GM12873 (cell line): ENCODE data around the gene ANTXR1.

Source experiments
- TF ChIP-seq, protein P1 (sequence below): IDR thresholded peaks from 2 replicates; pipeline ENCODE4 v1.5.1; 2012; ENCODE audit warnings: low read depth, mild to moderate bottlenecking, moderate library complexity, low read length, control low read depth; ENCODE audit not compliant: insufficient read depth; ENCODE audit errors: missing control alignments

The ANTXR1 gene

DNA sequence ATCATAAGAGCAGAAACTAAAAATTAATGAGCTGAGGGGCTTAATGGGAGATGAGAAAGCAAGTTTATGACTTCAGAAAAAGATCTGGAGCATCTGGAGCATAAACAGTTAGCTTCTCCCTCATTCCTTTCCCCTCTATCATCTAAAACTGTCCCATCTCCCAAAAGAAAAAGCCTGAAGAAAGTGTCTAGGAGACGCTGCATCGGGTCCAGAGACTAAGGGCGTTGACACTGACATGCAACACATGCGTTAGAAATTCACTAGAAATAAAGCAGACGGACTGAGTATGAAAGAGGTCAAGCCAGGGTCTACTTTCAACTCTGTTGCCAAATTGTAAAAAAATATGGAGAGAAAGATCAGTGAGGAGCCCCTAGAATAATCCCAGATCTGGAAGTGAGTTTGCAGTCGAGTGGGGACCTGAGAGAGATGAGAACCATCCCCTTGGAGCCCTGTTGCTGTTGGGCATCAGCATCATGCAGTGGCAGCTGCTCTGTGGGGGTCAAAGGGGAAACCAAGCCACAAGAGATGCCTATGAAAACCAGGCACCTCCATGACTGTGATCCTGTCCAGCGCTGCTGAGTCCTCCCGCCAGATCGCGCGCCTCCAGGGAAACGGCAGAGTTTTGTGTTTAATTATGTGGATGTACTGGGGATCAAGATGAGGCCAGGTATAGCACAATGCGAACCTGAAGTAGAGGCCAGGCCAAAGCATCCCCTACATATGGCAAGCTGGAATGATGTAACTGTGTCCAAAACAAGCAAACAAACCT, 13.9 kb downstream of the ANTXR1 start:
- TF ChIP-seq, protein P1, sequence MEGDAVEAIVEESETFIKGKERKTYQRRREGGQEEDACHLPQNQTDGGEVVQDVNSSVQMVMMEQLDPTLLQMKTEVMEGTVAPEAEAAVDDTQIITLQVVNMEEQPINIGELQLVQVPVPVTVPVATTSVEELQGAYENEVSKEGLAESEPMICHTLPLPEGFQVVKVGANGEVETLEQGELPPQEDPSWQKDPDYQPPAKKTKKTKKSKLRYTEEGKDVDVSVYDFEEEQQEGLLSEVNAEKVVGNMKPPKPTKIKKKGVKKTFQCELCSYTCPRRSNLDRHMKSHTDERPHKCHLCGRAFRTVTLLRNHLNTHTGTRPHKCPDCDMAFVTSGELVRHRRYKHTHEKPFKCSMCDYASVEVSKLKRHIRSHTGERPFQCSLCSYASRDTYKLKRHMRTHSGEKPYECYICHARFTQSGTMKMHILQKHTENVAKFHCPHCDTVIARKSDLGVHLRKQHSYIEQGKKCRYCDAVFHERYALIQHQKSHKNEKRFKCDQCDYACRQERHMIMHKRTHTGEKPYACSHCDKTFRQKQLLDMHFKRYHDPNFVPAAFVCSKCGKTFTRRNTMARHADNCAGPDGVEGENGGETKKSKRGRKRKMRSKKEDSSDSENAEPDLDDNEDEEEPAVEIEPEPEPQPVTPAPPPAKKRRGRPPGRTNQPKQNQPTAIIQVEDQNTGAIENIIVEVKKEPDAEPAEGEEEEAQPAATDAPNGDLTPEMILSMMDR: no peak

DNA sequence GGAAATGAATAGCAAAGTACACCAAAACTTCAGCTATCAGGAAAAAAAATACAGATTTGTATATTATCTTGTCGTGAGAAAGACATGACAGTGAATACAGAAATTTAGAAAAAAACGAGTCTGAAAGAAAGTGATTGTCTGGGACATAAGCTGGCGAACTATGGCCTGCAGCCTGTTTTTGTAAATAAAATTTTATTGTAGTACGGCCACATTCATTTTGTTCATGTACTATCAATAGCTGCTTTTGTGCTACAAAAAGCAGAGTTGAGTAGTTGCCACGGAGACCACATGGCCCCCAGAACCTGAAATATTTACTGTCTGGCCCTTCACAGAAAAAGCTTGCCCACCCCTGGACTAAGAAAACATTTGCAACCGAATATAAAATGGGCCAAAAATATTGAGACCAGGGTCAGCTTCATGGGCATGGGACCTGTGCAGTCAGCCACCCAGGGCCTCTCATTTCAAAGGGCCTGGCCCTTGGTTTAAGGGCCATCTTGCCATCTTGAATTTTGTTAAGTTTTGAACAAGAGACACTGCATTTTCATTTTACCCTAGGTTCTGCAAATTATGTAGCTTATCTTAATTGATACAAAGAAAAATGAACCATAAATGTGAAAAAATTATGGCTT, 17.9 kb downstream of the ANTXR1 start:
- TF ChIP-seq, protein P1: no peak

DNA sequence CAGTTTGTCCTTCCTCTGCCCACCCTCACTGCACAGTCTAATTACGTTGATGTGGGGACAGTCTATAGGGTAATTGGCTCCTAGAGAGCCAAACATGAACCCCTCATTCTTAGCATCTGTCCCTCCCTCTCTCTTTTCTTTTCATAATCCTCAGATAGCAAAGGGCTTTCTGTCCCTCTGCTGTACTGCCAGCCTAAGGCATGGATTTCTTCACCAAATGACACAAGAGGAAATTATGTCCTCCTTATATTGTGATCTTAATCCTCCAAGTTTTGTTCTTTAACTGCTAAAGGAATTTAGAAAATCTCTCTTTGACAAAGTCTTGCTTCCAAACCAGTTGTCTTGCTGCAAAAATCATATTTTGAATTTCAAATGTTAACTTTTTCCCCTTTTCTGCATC, 18.5 kb downstream of the ANTXR1 start:
- TF ChIP-seq, protein P1: no peak

DNA sequence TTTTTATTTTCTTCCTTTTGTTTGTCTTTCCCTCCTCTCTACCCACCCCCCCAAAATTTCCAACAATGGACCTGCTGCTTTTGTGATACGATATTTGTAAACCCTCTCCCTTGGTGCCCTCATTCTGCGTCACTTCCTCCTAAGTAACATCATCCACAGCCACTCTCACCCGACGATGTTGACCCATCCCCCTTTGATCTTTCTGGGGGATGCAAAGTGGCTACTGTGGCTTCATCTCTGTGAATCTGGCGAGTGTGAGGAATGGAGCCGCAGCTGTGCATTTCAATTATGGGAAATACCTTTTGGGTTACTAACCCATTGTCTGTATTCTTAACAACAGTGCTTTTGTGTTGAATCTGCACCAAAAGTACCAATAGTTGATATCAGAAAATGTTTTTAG, 19.4 kb downstream of the ANTXR1 start:
- TF ChIP-seq, protein P1: no peak

DNA sequence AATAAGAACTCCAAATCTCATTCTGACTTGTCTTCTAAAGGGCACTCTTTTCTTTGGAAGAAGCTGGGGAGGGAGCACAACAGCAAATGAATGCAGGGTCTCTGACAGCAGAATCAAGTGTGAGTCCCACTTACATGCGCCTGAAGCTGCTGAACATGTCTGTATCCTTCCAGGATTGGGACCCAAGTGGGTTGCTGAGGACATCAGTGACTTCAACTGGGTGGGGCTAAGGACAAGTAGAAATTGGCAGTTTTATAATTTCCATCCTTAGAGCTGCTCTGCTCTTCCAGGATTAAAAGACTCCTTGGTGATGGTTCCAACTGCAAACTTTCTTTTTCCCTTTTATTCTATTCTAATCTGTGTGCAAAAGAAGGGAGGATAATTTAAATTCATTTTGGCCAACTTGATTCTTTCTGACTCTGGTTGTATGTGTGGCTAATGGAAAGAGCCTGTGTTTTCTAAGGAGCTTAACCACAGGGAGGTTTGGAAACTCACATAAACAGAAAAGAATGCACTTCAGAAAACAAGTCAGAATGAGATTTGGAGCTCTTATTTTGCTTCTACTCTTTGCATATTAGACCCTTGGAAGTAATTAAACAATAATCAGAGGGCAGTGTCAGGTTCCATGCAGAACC, 20.6 kb downstream of the ANTXR1 start:
- TF ChIP-seq, protein P1: no peak

DNA sequence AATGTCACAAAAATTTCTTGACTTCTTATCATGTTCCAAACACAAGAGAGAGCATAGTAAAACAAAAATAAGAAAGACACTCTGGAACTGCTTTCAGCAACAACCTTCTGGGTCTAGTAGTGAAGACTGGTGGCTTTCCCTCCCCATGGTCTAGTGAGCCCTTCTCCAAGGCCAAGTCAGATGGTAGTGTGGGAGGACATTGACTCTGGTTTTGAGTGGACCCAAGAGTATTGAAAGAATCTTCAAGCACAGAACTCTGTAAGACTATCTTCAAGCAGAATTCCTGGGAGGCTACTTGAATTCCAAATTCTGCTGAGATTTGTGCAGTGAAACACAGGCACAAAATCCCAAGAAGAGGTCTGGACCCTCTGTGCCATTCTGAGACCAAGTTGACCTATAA, 21.1 kb downstream of the ANTXR1 start:
- TF ChIP-seq, protein P1: no peak

DNA sequence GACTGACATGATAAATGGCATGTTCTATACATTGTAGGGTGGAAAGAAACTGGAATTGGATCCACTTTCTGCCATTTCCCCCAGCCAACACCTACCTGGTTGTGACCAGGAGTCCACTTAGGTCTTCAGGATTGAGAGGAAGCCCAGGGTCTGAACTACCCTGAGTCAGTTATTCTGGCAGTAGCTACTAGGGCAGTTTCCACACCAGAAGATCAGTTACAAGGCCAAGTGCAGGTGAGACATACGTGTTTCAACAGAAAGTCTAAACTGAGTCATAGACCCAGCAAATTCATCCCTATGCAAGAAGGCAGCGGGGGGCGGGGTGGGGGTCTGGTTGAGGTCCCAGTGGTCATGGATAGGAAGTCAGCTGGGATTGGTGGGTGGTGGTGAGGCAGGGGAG, 21.9 kb downstream of the ANTXR1 start:
- TF ChIP-seq, protein P1: no peak
